Posterior vena cava (tissue), 2 donors: ENCODE results near the gene GDF11. TPM values are rescaled to one million over a fixed set of nuclear protein-coding genes. Genes with fewer than 3 reads are reported as not detected.
"Not testable (repeated sequence)": the region's sequence is repeated elsewhere in the genome, so short reads cannot be mapped to it uniquely, and the experiment has no call there.

Source experiments
- DNase-seq: peaks from one replicate; pipeline ENCODE4 v3.0.0-alpha.2; 2020; ENCODE audit warnings: low spot score
- intact Hi-C, 2 donors: fragments of 100-400 bp; cut with DNase I; formaldehyde crosslinking; loops; one replicate each; pipeline versions ENCODE4 v1.14.1 to v1.14.2; 2022 to 2023
- total RNA-seq, 2 donors: library from RNA; stranded (reverse); fragmentation: NEBNext Ultra II Directional; extraction: Animal tissue kit (Norgen Biotek cat#: 25700); gene quantifications; one replicate each; pipeline ENCODE4 v1.2.1, GENCODE V29; 2021
- donor health status: DM: yes; HTN: yes; CAD: no.
- donor health status: DM: yes; HTN: yes; CAD: no.

Gene GDF11
- total RNA-seq, 2 donors from 2014 or later = 8.4 to 11.0 TPM

GRCh38 chr12:55758575-55758974 lies 15.7 kb downstream of the GDF11 start:
- DNase-seq = not testable (repeated sequence)
- intact Hi-C loops = loop anchor here in 1 of 2 donors (10.0 kb wide), 1 partner anchor 266 kb away; the partner anchor contains the start of gene IKZF4

GRCh38 chr12:55760663-55761062 lies 17.7 kb downstream of the GDF11 start:
- intact Hi-C loops = no loop called here

GRCh38 chr12:55762646-55763045 lies 19.7 kb downstream of the GDF11 start:
- DNase-seq = no peak
- intact Hi-C loops = no loop called here

More at GRCh38 chr12:55760663-55761062, 17.7 kb downstream of the GDF11 start:
- DNase-seq = no peak

- intact Hi-C loops = no loop called here
- no peak for DNase-seq
Observed at GRCh38 chr12:55765736-55766290, 22.9 kb downstream of the GDF11 start.

- no peak for DNase-seq
- intact Hi-C loops = no loop called here
Observed at GRCh38 chr12:55767156-55767555, 24.2 kb downstream of the GDF11 start.

- no peak for DNase-seq
- intact Hi-C loops = no loop called here
Observed at GRCh38 chr12:55771736-55772135, 28.8 kb downstream of the GDF11 start.

- intact Hi-C loops = no loop called here
Observed at GRCh38 chr12:55777856-55778255, 34.9 kb downstream of the GDF11 start.

GRCh38 chr12:55780685-55781084 lies 37.8 kb downstream of the GDF11 start:
- intact Hi-C loops = no loop called here
- DNase-seq = no peak

More at GRCh38 chr12:55777856-55778255, 34.9 kb downstream of the GDF11 start:
- DNase-seq = no peak

GRCh38 chr12:55788546-55788945 lies 45.6 kb downstream of the GDF11 start:
- intact Hi-C loops = loop anchor here in 1 of 2 donors (1.0 kb wide), 1 partner anchor 38 kb away; no protein-coding TSS in a partner anchor
- DNase-seq = no peak

GRCh38 chr12:55789171-55789570 lies 46.2 kb downstream of the GDF11 start:
- no peak for DNase-seq
- intact Hi-C loops = no loop called here

GRCh38 chr12:55789893-55790292 lies 47.0 kb downstream of the GDF11 start:
- intact Hi-C loops = no loop called here
- no peak for DNase-seq

- intact Hi-C loops = no loop called here
- DNase-seq = no peak
Observed at GRCh38 chr12:55795950-55796349, 53.0 kb downstream of the GDF11 start.

GRCh38 chr12:55797068-55797467 lies 54.1 kb downstream of the GDF11 start:
- intact Hi-C loops = no loop called here
- no peak for DNase-seq

GRCh38 chr12:55797550-55797949 lies 54.6 kb downstream of the GDF11 start:
- DNase-seq = no peak
- intact Hi-C loops = no loop called here

Other genes with a start within 250 kb of the GDF11 start
- not detected for gene OR6C4, start 193.5 kb upstream of the GDF11 start, total RNA-seq
- gene OR2AP1, start 170.7 kb upstream of the GDF11 start, total RNA-seq = not detected
- not detected for gene OR10P1, start 106.2 kb upstream of the GDF11 start, total RNA-seq
- 100 to 1,000 TPM; 497 to 570 TPM for gene ITGA7, start 35.2 kb upstream of the GDF11 start, total RNA-seq
- gene BLOC1S1, start 27.1 kb upstream of the GDF11 start, total RNA-seq = 100 to 1,000 TPM; 115 to 118 TPM
- gene RDH5, start 22.7 kb upstream of the GDF11 start, total RNA-seq = 10 to 100 TPM; 19.2 to 39.7 TPM
- 1,000 to 10,000 TPM; 1,385 to 1,570 TPM for gene CD63, start 14.1 kb upstream of the GDF11 start, total RNA-seq
- gene SARNP, start 74.6 kb downstream of the GDF11 start, total RNA-seq = 10 to 100 TPM; 47.8 to 49.8 TPM
- gene ORMDL2, start 74.9 kb downstream of the GDF11 start, total RNA-seq = 10 to 100 TPM; 27.3 to 31.1 TPM
- gene DNAJC14, start 86.5 kb downstream of the GDF11 start, total RNA-seq = 10 to 100 TPM; 23.0 to 24.7 TPM
- 10 to 100 TPM; 39.7 to 48.7 TPM for gene MMP19, start 99.8 kb downstream of the GDF11 start, total RNA-seq
- gene PYM1, start 184.8 kb downstream of the GDF11 start, total RNA-seq = 10 to 100 TPM; 18.6 to 19.6 TPM
- 10 to 100 TPM; 35.4 to 38.0 TPM for gene DGKA, start 188.0 kb downstream of the GDF11 start, total RNA-seq
- gene PMEL, start 222.9 kb downstream of the GDF11 start, total RNA-seq = 10 to 100 TPM in 1 of 2 donors, 1 to 10 TPM in 1; 5.0 to 26.1 TPM
- gene CDK2, start 223.7 kb downstream of the GDF11 start, total RNA-seq = 10 to 100 TPM; 17.7 to 22.8 TPM
- gene RAB5B, start 231.0 kb downstream of the GDF11 start, total RNA-seq = 100 to 1,000 TPM; 108 to 109 TPM